Panc1 (cell line): ENCODE data around the gene HSPB3.

Experiments used
- CTCF ChIP-seq: fragments of 450-650 bp; IDR thresholded peaks from 2 replicates; pipeline ENCODE4 v1.5.1; 2017; ENCODE audit warnings: mild to moderate bottlenecking
- POLR2AphosphoS5 ChIP-seq: IDR thresholded peaks from 2 replicates; pipeline ENCODE4 v1.6.1; 2012; ENCODE audit warnings: mild to moderate bottlenecking, low read depth, low read length, moderate library complexity
- REST ChIP-seq, 2 experiments: IDR thresholded peaks; 2 replicates each; pipeline ENCODE4 v1.6.1; 2011 to 2012; ENCODE audit warnings: low read depth in 2 of 2, control low read depth in 1 of 2, low read length in 1 of 2, mild to moderate bottlenecking in 1 of 2, moderate library complexity in 1 of 2; ENCODE audit not compliant: insufficient read depth in 1 of 2
- SIN3A ChIP-seq: IDR thresholded peaks from 2 replicates; pipeline ENCODE4 v1.6.1; 2012; ENCODE audit warnings: low read depth, mild to moderate bottlenecking, low read length, moderate library complexity, borderline replicate concordance; ENCODE audit not compliant: insufficient read depth

GRCh38 chr5:54446379-54446732, 9.1 kb upstream of the HSPB3 start:
- TF ChIP-seq CTCF (no peak), POLR2AphosphoS5 (no peak), REST (IDR thresholded peaks at IDR 0.05; ENCODE audit: insufficient read depth in 1 of 2, low read depth in 2 of 2, low read length in 1 of 2) (no peak), SIN3A (no peak)
